Measurements from ENCODE around the gene RAB10. TPM values are rescaled to one million over a fixed set of nuclear protein-coding genes. Genes with fewer than 3 reads are reported as not detected.

The RAB10 gene
- 164 and 190 TPM in 2 replicates for total RNA-seq

GRCh38 chr2:26033818-26034636 lies at the start of gene RAB10:
Gene RAB10, plus strand, starts transcription at chr2:26034084. Its CDS starts 525 bp downstream, at chr2:26034609.

GRCh38 chr2:26172871-26173775 lies 139.2 kb downstream of the RAB10 start, which contains the start of gene GAREM2:
Gene GAREM2, plus strand, starts transcription at chr2:26173088. Its CDS starts 133 bp downstream, at chr2:26173221.

Other genes with a start within 250 kb of the RAB10 start
- 8.4 and 9.7 TPM in 2 replicates for gene ASXL2, start 155.6 kb upstream of the RAB10 start, total RNA-seq
- gene KIF3C, start 51.6 kb upstream of the RAB10 start, total RNA-seq, result 11.3 and 13.6 TPM in 2 replicates
- gene GAREM2, start 139.0 kb downstream of the RAB10 start, total RNA-seq, result 1.3 TPM in 2 replicates
- gene HADHA, start 210.5 kb downstream of the RAB10 start, total RNA-seq, result 173 and 238 TPM in 2 replicates
- gene HADHB, start 210.9 kb downstream of the RAB10 start, total RNA-seq, result 144 and 176 TPM in 2 replicates

Data from smooth muscle cell of trachea (primary cell).